ENCODE measurements around the gene APLN. TPM values are rescaled to one million over a fixed set of nuclear protein-coding genes. Genes with fewer than 3 reads are reported as not detected.

The APLN gene
- polyA plus RNA-seq, 1 donor (not counting 4 experiments of a cell fraction or from before 2014, with no cell fraction given) = 1.8 TPM

GRCh38 chrX:129597905-129598304 lies 56.9 kb downstream of the APLN start:
- H4K20me1 ChIP-seq (ENCODE audit: control insufficient read depth, extremely low read depth, insufficient read depth, low read length) = no peaks in the 10 kb centered on the region
- H3K9me1 ChIP-seq (ENCODE audit: control insufficient read depth, extremely low read depth, insufficient read depth, low read length) = no peaks in the 10 kb centered on the region
- TF ChIP-seq CTCF (optimal IDR thresholded peaks at IDR 0.05 in 1 of 3, IDR thresholded peaks at IDR 0.05 in 1 of 3, conservative IDR thresholded peaks at IDR 0.05 in 1 of 3; ENCODE audit: extremely low read depth in 1 of 3, insufficient read depth in 2 of 3, low read length in 3 of 3) (no peak), EZH2 (IDR thresholded peaks at IDR 0.05; ENCODE audit: low read length) (no peak)
- H3K4me2 ChIP-seq (ENCODE audit: control insufficient read depth, extremely low read depth, insufficient read depth, low read depth, low read length) = no peak overlapping the region
- no peaks in the 10 kb centered on the region for H3K27me3 ChIP-seq (ENCODE audit: control insufficient read depth, extremely low read depth, insufficient read depth, low read length)
- H3K9ac ChIP-seq (ENCODE audit: control insufficient read depth, extremely low read depth, insufficient read depth, low read length) = no peak overlapping the region
- no peaks in the 10 kb centered on the region for H3K79me2 ChIP-seq (ENCODE audit: control insufficient read depth, insufficient read depth, low read length)
- dilution Hi-C loops (cut with MboI; ENCODE audit: extremely low pct_ligation_motif_present, low sequenced_read_pairs) = no loop called here
- H3K27ac ChIP-seq (ENCODE audit: control insufficient read depth, insufficient read depth, low read length) = no peak overlapping the region
- H3K4me1 ChIP-seq (ENCODE audit: control insufficient read depth, extremely low read depth, insufficient read depth, low read length) = peaks cover 11% of the 10 kb centered on the region
- no peak overlapping the region for H3K4me3 ChIP-seq (ENCODE audit: control insufficient read depth in 2 of 3, extremely low read depth in 1 of 3, insufficient read depth in 2 of 3, low read depth in 1 of 3, low read length in 3 of 3)
- FAIRE-seq = no peak
- H3K9me3 ChIP-seq (ENCODE audit: control insufficient read depth, low read depth, low read length) = no peaks in the 10 kb centered on the region
- no peaks in the 10 kb centered on the region for H3K36me3 ChIP-seq (ENCODE audit: control insufficient read depth in 2 of 2, extremely low read depth in 1 of 2, insufficient read depth in 2 of 2, low read length in 2 of 2)
- no peak overlapping the region for H2AFZ ChIP-seq (ENCODE audit: control insufficient read depth, low read length)
- no peak for DNase-seq (ENCODE audit: low read depth, low spot score)

GRCh38 chrX:129596077-129596476 lies 58.7 kb downstream of the APLN start:
- peaks cover 11% of the 10 kb centered on the region for H3K4me1 ChIP-seq (ENCODE audit: control insufficient read depth, extremely low read depth, insufficient read depth, low read length)
- H3K4me3 ChIP-seq (ENCODE audit: control insufficient read depth in 2 of 3, extremely low read depth in 1 of 3, insufficient read depth in 2 of 3, low read depth in 1 of 3, low read length in 3 of 3) = no peak overlapping the region
- no peak overlapping the region for H3K27ac ChIP-seq (ENCODE audit: control insufficient read depth, insufficient read depth, low read length)
- no peaks in the 10 kb centered on the region for H3K9me1 ChIP-seq (ENCODE audit: control insufficient read depth, extremely low read depth, insufficient read depth, low read length)
- dilution Hi-C loops (cut with MboI; ENCODE audit: extremely low pct_ligation_motif_present, low sequenced_read_pairs) = no loop called here
- no peak overlapping the region for H3K4me2 ChIP-seq (ENCODE audit: control insufficient read depth, extremely low read depth, insufficient read depth, low read depth, low read length)
- no peaks in the 10 kb centered on the region for H4K20me1 ChIP-seq (ENCODE audit: control insufficient read depth, extremely low read depth, insufficient read depth, low read length)
- no peak overlapping the region for H3K9ac ChIP-seq (ENCODE audit: control insufficient read depth, extremely low read depth, insufficient read depth, low read length)
- no peak for FAIRE-seq
- no peak for DNase-seq (ENCODE audit: low read depth, low spot score)
- H3K79me2 ChIP-seq (ENCODE audit: control insufficient read depth, insufficient read depth, low read length) = no peaks in the 10 kb centered on the region
- no peaks in the 10 kb centered on the region for H3K9me3 ChIP-seq (ENCODE audit: control insufficient read depth, low read depth, low read length)
- H3K27me3 ChIP-seq (ENCODE audit: control insufficient read depth, extremely low read depth, insufficient read depth, low read length) = no peaks in the 10 kb centered on the region
- H2AFZ ChIP-seq (ENCODE audit: control insufficient read depth, low read length) = no peak overlapping the region
- no peak for TF ChIP-seq EZH2 (IDR thresholded peaks at IDR 0.05; ENCODE audit: low read length)
- TF ChIP-seq CTCF (optimal IDR thresholded peaks at IDR 0.05 in 1 of 3, IDR thresholded peaks at IDR 0.05 in 1 of 3, conservative IDR thresholded peaks at IDR 0.05 in 1 of 3; ENCODE audit: extremely low read depth in 1 of 3, insufficient read depth in 2 of 3, low read length in 3 of 3) = no peak
- no peaks in the 10 kb centered on the region for H3K36me3 ChIP-seq (ENCODE audit: control insufficient read depth in 2 of 2, extremely low read depth in 1 of 2, insufficient read depth in 2 of 2, low read length in 2 of 2)

Other genes starting within 250 kb of the APLN start
- 15.7 to 21.6 TPM (median 16.8 TPM) in 3 replicates for gene SMARCA1, start 131.5 kb downstream of the APLN start, polyA plus RNA-seq
- gene OCRL, start 114.7 kb downstream of the APLN start, polyA plus RNA-seq = 22.9 to 27.9 TPM (median 25.4 TPM) in 3 replicates
- not detected in 3 replicates for gene XPNPEP2, start 84.0 kb upstream of the APLN start, polyA plus RNA-seq
- gene SASH3, start 125.0 kb upstream of the APLN start, polyA plus RNA-seq = 0.08 to 0.09 TPM in 2 of 3 replicates, not detected in the other
- gene ZDHHC9, start 188.9 kb upstream of the APLN start, polyA plus RNA-seq = 21.5 to 43.3 TPM (median 30.0 TPM) in 3 replicates

Data from keratinocyte (primary cell).